GM12865 (cell line): ENCODE data around the gene SGCD.

Experiments
- DNase-seq: peaks from one replicate; pipeline ENCODE4 v3.0.0; 2010; ENCODE audit warnings: low read depth
- H3K4me3 ChIP-seq: 2 replicates; pipeline ENCODE4 v1.5.1; 2011; ENCODE audit warnings: mild to moderate bottlenecking, low read depth, low read length, control low read depth
- CTCF ChIP-seq: IDR thresholded peaks from 2 replicates; pipeline ENCODE4 v1.5.1; 2011; ENCODE audit warnings: low read length, control low read depth, low read depth, inconsistent platforms; ENCODE audit not compliant: insufficient read depth; ENCODE audit errors: missing control alignments

SGCD gene

DNA sequence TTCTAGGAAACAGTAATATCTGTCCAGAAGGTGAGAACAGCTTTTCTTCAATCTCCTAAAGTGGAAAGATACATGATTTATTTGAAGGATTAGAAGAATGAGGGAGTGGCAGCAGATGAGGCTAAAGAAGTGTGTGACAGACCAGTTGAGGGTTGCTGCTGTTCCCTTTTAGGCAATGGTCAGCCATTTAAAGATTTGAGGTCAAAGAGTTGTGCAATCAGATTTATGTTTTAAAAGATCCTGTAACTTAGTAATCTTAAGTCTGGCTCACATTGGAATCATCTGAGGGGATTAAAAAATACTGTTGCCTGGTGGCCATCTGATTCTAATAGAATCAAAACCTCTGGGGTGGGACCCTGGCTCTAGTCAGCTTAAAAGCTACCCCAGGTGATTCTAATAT, 4.3 kb upstream of the SGCD start:
- TF ChIP-seq CTCF = no peak
- no peak for DNase-seq

DNA sequence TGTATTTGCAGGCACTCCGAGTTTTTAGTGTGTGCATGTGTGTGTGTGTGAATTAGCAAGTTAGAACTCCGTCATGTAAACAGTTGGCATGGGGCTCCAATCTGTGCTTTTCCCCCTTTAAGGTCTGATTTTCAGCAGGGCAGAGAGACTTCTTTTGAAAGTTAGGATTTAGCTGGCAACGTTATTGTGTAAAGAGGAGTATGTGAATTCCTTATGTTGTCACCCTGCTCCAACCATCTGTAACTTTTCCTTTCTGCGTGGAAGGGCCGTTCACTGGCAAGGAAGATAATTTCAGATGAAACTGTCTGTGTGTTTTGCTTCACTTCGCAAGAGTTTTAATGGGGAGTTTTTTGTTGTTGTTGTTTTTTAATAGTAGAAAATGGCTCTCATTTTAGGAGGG, 332 bp downstream of the SGCD start:
- DNase-seq = no peak
- no peak for TF ChIP-seq CTCF
- no peak overlapping the region for H3K4me3 ChIP-seq

More for the DNA sequence above, 4.3 kb upstream of the SGCD start:
- no peak overlapping the region for H3K4me3 ChIP-seq

- no peak for TF ChIP-seq CTCF
- no peak overlapping the region for H3K4me3 ChIP-seq
These were observed 1.2 kb downstream of the SGCD start for GRCh38 chr5:156328161-156328560.

GRCh38 chr5:156328766-156329165, 1.8 kb downstream of the SGCD start:
- no peak for TF ChIP-seq CTCF
- no peak for DNase-seq
- H3K4me3 ChIP-seq = no peak overlapping the region

More at GRCh38 chr5:156328161-156328560, 1.2 kb downstream of the SGCD start:
- DNase-seq = no peak

- no peak overlapping the region for H3K4me3 ChIP-seq
- TF ChIP-seq CTCF = no peak
These were observed 2.2 kb downstream of the SGCD start for GRCh38 chr5:156329171-156329611.

DNA sequence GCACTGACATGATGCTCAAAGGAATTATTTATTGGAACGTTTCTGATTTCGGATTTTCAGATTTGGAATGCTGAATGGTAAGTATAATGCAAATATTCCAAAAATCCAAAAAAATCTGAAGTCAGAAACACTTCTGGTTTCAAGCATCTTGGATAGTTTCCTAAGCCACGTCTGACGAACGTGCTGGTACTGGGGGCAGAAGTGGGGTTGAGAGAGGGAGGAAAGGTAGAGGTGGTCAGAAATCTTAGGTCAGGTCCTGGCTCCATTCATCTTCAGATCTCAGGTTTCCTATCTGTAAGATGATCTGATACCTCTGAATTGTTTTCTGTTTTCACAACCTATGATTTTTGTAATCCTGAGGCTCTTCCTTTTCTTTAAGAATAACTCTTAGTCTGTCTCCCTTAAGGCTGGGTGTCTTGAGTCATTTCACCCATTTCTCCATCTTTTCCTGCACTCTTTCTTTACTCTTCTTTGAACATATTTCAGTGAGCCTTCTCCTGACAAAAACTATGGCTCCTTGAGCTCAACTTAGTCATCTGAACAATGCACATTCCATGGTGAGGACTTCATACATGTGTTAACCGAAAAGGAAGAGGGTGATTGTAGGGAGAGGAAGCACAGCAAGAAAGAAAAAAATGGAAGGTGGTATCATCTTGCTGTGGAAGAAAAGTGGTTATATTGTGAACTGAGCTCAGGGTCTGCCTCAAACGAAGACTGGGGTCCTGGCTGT, 3.3 kb downstream of the SGCD start:
- DNase-seq = no peak
- no peak for TF ChIP-seq CTCF
- no peak overlapping the region for H3K4me3 ChIP-seq

More at GRCh38 chr5:156329171-156329611, 2.2 kb downstream of the SGCD start:
- DNase-seq = no peak

GRCh38 chr5:156331181-156331580, 4.2 kb downstream of the SGCD start:
- no peak overlapping the region for H3K4me3 ChIP-seq
- TF ChIP-seq CTCF = no peak
- no peak for DNase-seq
